Astrocyte of the cerebellum (primary cell): Measurements from ENCODE around the gene VPS13C.

Source experiments
- DNase-seq: peaks from one replicate; pipeline ENCODE4 v3.0.0-alpha.2; 2011; ENCODE audit warnings: low read depth
- H3K4me3 ChIP-seq: 2 replicates; pipeline ENCODE4 v1.5.1; 2011; ENCODE audit warnings: mild to moderate bottlenecking, low read depth, low read length, moderate library complexity
- in situ Hi-C: cut with HindIII; loops from 2 replicates; pipeline ENCODE4 v1.10.0; 2017; ENCODE audit warnings: low sequenced_read_pairs
- TF ChIP-seq, protein P1 (sequence below): IDR thresholded peaks from 2 replicates; pipeline ENCODE4 v1.5.1; 2012; ENCODE audit warnings: low read length, low read depth, moderate library complexity, mild to moderate bottlenecking; ENCODE audit errors: missing control alignments

The VPS13C gene

DNA sequence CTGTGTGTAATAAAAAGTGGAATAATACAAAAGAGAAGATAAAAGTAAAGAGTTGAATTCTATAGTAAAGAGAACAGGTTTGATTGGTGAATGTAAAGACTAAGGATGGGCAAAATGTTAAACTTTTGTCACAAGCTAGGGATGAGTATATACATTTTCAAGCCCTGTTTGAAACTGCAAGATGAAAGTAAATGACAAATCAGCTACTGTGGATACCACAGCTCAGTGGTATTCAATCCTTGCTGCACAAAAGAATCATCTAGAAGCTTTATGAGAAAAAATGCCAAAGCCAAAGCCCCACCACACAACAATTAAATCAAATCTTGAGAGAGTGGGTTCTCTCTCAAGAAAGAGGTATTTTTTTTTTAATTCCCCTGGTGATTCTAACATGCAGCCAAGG is 67.7 kb downstream of the VPS13C start:
- in situ Hi-C loops, result no loop called here
- no peak overlapping the region for H3K4me3 ChIP-seq
- TF ChIP-seq, protein P1, sequence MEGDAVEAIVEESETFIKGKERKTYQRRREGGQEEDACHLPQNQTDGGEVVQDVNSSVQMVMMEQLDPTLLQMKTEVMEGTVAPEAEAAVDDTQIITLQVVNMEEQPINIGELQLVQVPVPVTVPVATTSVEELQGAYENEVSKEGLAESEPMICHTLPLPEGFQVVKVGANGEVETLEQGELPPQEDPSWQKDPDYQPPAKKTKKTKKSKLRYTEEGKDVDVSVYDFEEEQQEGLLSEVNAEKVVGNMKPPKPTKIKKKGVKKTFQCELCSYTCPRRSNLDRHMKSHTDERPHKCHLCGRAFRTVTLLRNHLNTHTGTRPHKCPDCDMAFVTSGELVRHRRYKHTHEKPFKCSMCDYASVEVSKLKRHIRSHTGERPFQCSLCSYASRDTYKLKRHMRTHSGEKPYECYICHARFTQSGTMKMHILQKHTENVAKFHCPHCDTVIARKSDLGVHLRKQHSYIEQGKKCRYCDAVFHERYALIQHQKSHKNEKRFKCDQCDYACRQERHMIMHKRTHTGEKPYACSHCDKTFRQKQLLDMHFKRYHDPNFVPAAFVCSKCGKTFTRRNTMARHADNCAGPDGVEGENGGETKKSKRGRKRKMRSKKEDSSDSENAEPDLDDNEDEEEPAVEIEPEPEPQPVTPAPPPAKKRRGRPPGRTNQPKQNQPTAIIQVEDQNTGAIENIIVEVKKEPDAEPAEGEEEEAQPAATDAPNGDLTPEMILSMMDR, result no peak
- DNase-seq, result no peak

GRCh38 chr15:61989667-61990066 is 70.6 kb downstream of the VPS13C start:
- TF ChIP-seq, protein P1, result no peak
- in situ Hi-C loops, result no loop called here
- H3K4me3 ChIP-seq, result no peak overlapping the region
- DNase-seq, result no peak

DNA sequence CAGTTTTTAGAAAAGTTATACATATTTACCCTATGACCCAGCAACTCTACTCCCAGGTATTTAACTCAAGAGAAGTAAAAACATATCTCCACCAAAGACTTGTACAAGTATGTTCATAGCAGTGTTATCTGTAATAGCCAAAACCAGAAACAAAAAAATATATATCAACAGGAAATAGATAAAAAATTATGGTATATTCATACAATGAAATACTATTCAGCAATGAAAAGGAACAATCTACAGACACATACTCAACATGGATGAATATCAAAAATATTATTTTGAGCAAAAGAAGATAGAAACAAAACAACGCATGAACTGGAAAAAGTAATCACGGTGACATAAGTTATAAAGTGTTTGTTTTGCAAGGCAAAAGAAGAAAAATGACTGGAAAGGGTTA is 72.4 kb downstream of the VPS13C start:
- in situ Hi-C loops, result no loop called here
- DNase-seq, result no peak
- no peak overlapping the region for H3K4me3 ChIP-seq
- TF ChIP-seq, protein P1, result no peak

- TF ChIP-seq, protein P1, result no peak
- no peak overlapping the region for H3K4me3 ChIP-seq
- DNase-seq, result no peak
- in situ Hi-C loops, result no loop called here
These were observed 77.2 kb downstream of the VPS13C start for GRCh38 chr15:61983081-61983480.

DNA sequence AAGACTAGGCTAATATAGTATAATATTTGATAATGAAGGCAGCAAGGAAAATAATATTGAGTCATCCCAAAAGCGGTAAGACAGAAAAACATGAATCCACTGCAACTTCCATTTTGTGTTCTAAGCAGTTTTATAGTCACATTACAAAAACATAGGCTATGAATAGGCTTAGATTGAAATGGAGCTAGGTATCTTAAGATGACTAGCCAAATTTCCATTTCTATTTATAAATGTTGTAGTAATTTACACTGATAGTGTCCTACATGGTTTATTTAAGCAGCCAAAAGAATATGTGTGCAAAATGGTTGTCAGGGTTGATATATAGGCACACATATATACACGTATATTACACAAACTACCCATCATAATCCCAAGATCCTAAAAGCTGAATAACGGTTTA is 82.0 kb downstream of the VPS13C start:
- in situ Hi-C loops, result no loop called here
- H3K4me3 ChIP-seq, result no peak overlapping the region
- TF ChIP-seq, protein P1, result no peak
- no peak for DNase-seq

DNA sequence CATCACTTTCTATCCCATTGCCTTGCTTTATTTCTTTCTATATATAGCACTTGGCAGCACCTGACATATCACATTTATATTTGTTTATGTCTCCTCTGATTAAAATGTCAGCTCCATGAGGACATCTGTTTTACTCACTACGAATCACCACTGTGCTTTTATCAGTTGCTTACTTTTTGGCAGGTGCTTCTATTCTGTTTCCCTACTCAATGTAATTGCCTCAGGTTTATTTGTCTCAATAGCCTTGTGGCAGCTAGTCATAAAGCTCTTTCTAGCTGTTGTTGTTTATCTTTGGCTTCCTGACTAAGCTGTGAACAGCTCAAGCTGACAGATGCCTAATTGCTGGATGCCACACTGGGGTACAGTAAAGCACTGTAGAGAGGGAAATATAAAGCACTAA is 85.5 kb downstream of the VPS13C start:
- DNase-seq, result no peak
- H3K4me3 ChIP-seq, result no peak overlapping the region
- in situ Hi-C loops, result no loop called here
- TF ChIP-seq, protein P1, result no peak

GRCh38 chr15:61974118-61974517 is 86.1 kb downstream of the VPS13C start:
- TF ChIP-seq, protein P1, result no peak
- no peak for DNase-seq
- in situ Hi-C loops, result no loop called here
- H3K4me3 ChIP-seq, result no peak overlapping the region
